K562 (cell line): Measurements from ENCODE around the gene STX1B. TPM values are rescaled to one million over a fixed set of nuclear protein-coding genes. Genes with fewer than 3 reads are reported as not detected.

ENCODE experiments used
- ATF3 ChIP-seq, 2 experiments: fragments of 450-650 bp in 1 of 2; sonication (generic) in 1 of 2; formaldehyde crosslinking in 1 of 2; IDR thresholded peaks in 1 of 2; conservative IDR thresholded peaks in 1 of 2; 2 replicates each; pipeline versions ENCODE4 v1.6.1 to v1.8.1; 2016 to 2023; ENCODE audit warnings: mild to moderate bottlenecking in 2 of 2, moderate library complexity in 2 of 2, inconsistent platforms in 1 of 2, missing genetic modification reagents in 1 of 2
- BRCA1 ChIP-seq, 2 experiments: fragments of 450-650 bp in 1 of 2; sonication (generic) in 1 of 2; formaldehyde crosslinking in 1 of 2; IDR thresholded peaks; 2 replicates each; pipeline versions ENCODE4 v1.5.0 to v1.6.1; 2017 to 2020; ENCODE audit warnings: mild to moderate bottlenecking in 1 of 2, missing genetic modification reagents in 1 of 2
- CXXC5 ChIP-seq: fragments of 250-450 bp; sonication (Bioruptor Pico); IDR thresholded peaks from 2 replicates; pipeline ENCODE4 v1.8.0; 2022; ENCODE audit warnings: inconsistent platforms, mild to moderate bottlenecking, moderate library complexity
- DPF2 ChIP-seq: fragments of 450-650 bp; IDR thresholded peaks from 2 replicates; pipeline ENCODE4 v1.6.1; 2016
- ERF ChIP-seq: fragments of 450-650 bp; formaldehyde crosslinking; IDR thresholded peaks from 2 replicates; pipeline ENCODE4 v1.4.0; 2020; ENCODE audit warnings: mild to moderate bottlenecking, mixed read lengths
- HNRNPK ChIP-seq: fragments of 200-400 bp; formaldehyde crosslinking; IDR thresholded peaks from one replicate; pipeline ENCODE4 v1.6.1; 2018; ENCODE audit warnings: mild to moderate bottlenecking, low read depth, low read length; ENCODE audit not compliant: poor library complexity, severe bottlenecking
- HSF4 ChIP-seq: fragments of 250-450 bp; sonication (Bioruptor Pico); IDR thresholded peaks from 2 replicates; pipeline ENCODE4 v2.1.2; 2022; ENCODE audit warnings: mild to moderate bottlenecking, moderate library complexity, borderline replicate concordance
- JUND ChIP-seq, 2 experiments: IDR thresholded peaks; 2 replicates in 1 of 2; 3 replicates in 1 of 2; pipeline ENCODE4 v1.6.1; 2011; ENCODE audit warnings: borderline replicate concordance in 2 of 2, low read depth in 2 of 2, low read length in 2 of 2, improper control_type of control experiment in 1 of 2, missing biosample characterization in 1 of 2, missing genetic modification characterization in 1 of 2, missing genetic modification reagents in 1 of 2
- KDM2B ChIP-seq: fragments of 250-450 bp; sonication (Bioruptor Pico); IDR thresholded peaks from 2 replicates; pipeline ENCODE4 v1.8.0; 2021; ENCODE audit warnings: mild to moderate bottlenecking, moderate library complexity
- MBD2 ChIP-seq: sonication (generic); IDR thresholded peaks from 2 replicates; pipeline ENCODE4 v1.6.1; 2016; ENCODE audit warnings: low read depth, borderline replicate concordance
- MTA1 ChIP-seq: fragments of 450-650 bp; IDR thresholded peaks from 2 replicates; pipeline ENCODE4 v1.6.1; 2017; ENCODE audit warnings: borderline replicate concordance
- MXI1 ChIP-seq: IDR thresholded peaks from 2 replicates; pipeline ENCODE4 v1.6.1; 2011; ENCODE audit warnings: low read depth, mild to moderate bottlenecking, improper control_type of control experiment, low read length
- NR2F6 ChIP-seq: fragments of 450-650 bp; formaldehyde crosslinking; IDR thresholded peaks from 2 replicates; pipeline ENCODE4 v1.4.0; 2020; ENCODE audit warnings: mild to moderate bottlenecking
- PHF20 ChIP-seq: fragments of 450-650 bp; IDR thresholded peaks from 2 replicates; pipeline ENCODE4 v1.6.1; 2018; ENCODE audit not compliant: partially characterized antibody
- RBFOX2 ChIP-seq: fragments of 200-400 bp; formaldehyde crosslinking; IDR thresholded peaks from 2 replicates; pipeline ENCODE4 v1.6.1; 2017; ENCODE audit warnings: low read depth, mild to moderate bottlenecking, low read length, moderate library complexity
- SIX5 ChIP-seq, 2 experiments: IDR thresholded peaks; 2 replicates each; pipeline ENCODE4 v1.6.1; 2011; ENCODE audit warnings: low read length in 2 of 2, borderline replicate concordance in 1 of 2, low read depth in 1 of 2, mild to moderate bottlenecking in 1 of 2, moderate library complexity in 1 of 2; ENCODE audit not compliant: insufficient read depth in 1 of 2
- SMARCA4 ChIP-seq: fragments of 450-650 bp; IDR thresholded peaks from 2 replicates; pipeline ENCODE4 v1.6.1; 2016
- UBTF ChIP-seq, 2 experiments: IDR thresholded peaks; 2 replicates each; pipeline ENCODE4 v1.6.1; 2012; ENCODE audit warnings: improper control_type of control experiment in 2 of 2, low read depth in 2 of 2, low read length in 2 of 2, borderline replicate concordance in 1 of 2
- YY1 ChIP-seq, 3 experiments: IDR thresholded peaks; 2 replicates each; pipeline ENCODE4 v1.6.1; 2011; ENCODE audit warnings: low read length in 2 of 3, mild to moderate bottlenecking in 2 of 3, moderate library complexity in 2 of 3, borderline replicate concordance in 1 of 3, control low read depth in 1 of 3, low read depth in 1 of 3; ENCODE audit not compliant: insufficient read depth in 3 of 3, insufficient replicate concordance in 2 of 3, control insufficient read depth in 1 of 3, insufficient read length in 1 of 3; ENCODE audit errors: extremely low read depth in 1 of 3
- ZKSCAN1 ChIP-seq: fragments of 150-350 bp; IDR thresholded peaks from 2 replicates; pipeline ENCODE4 v1.6.1; 2016; ENCODE audit warnings: low read depth, low read length
- ZNF134 ChIP-seq: fragments of 250-450 bp; sonication (Bioruptor Pico); conservative IDR thresholded peaks from 2 replicates; pipeline ENCODE4 v1.4.0; 2020
- ZNF232 ChIP-seq: sonication (generic); formaldehyde crosslinking; IDR thresholded peaks from 2 replicates; pipeline ENCODE4 v1.8.0; 2022; ENCODE audit warnings: mild to moderate bottlenecking, missing genetic modification reagents
- ZNF77 ChIP-seq: fragments of 250-450 bp; sonication (Bioruptor Pico); IDR thresholded peaks from 2 replicates; pipeline ENCODE4 v1.5.0; 2020
- polyA plus RNA-seq, 8 experiments: library from polyadenylated mRNA; depleted of rRNA in 4 of 8; stranded (reverse) in 5 of 8; unstranded in 3 of 8; fragments of >200 nt; fragmentation: Nextera tagmentation in 2 of 8; fragmentation: Illumina TruSeq in 1 of 8; extraction: Ambion mirVana in 2 of 8; extraction: Trizol in 1 of 8; gene quantifications; 2 replicates each; pipeline versions ENCODE4 v1.2.1 to v1.2.3, GENCODE V29; 2011 to 2014; ENCODE audit warnings: inconsistent platforms in 1 of 8, missing spikeins in 1 of 8
- total RNA-seq, 7 experiments: library from RNA; depleted of rRNA in 6 of 7; stranded (reverse); fragments of >200 nt in 6 of 7; fragmentation: Illumina TruSeq in 2 of 7; extraction: Trizol in 2 of 7; gene quantifications; 2 replicates each; pipeline versions ENCODE4 v1.2.1 to v1.2.3, GENCODE V29; 2011 to 2021; ENCODE audit warnings: low replicate concordance in 1 of 7

The STX1B gene
- total and polyA plus RNA-seq, 9 of the 15 experiments (the other 6 are each of a cell fraction or from before 2014, with no cell fraction given): 0.07 to 2.5 (median 0.86) TPM

- no peak for TF ChIP-seq KDM2B (CRISPR knock-in tag)
- TF ChIP-seq ATF3 (IDR thresholded peaks at IDR 0.05): peak; percentile 66
- no peak for TF ChIP-seq ATF3 (CRISPR knock-in tag; conservative IDR thresholded peaks at IDR 0.05)
- peak; percentile 23; the same call in 1 of the 2 replicates for TF ChIP-seq SMARCA4
- no peak for TF ChIP-seq BRCA1 (IDR thresholded peaks at IDR 0.05)
- TF ChIP-seq BRCA1 (CRISPR knock-in tag; IDR thresholded peaks at IDR 0.05): no peak
- TF ChIP-seq MTA1: 0 out of 2 replicates have a peak, but pooled peaks have one; percentile 16
- TF ChIP-seq CXXC5 (CRISPR knock-in tag): peak; percentile 40
- no peak for TF ChIP-seq JUND (IDR thresholded peaks at IDR 0.05; ENCODE audit: borderline replicate concordance, low read depth, low read length)
- TF ChIP-seq JUND (tag; IDR thresholded peaks at IDR 0.05; ENCODE audit: borderline replicate concordance, low read depth, low read length): peak; percentile 11; the same call in 1 of the 3 replicates
- TF ChIP-seq ZNF134 (CRISPR knock-in tag): 0 out of 2 replicates have a peak, but pooled peaks have one; percentile 18
- TF ChIP-seq YY1 (IDR thresholded peaks at IDR 0.05; ENCODE audit: borderline replicate concordance in 1 of 3, control insufficient read depth in 1 of 3, extremely low read depth in 1 of 3, insufficient read depth in 3 of 3, insufficient read length in 1 of 3, insufficient replicate concordance in 2 of 3, low read depth in 1 of 3, low read length in 2 of 3): peak in 1 of 3 experiments; percentile 33
- no peak for TF ChIP-seq MXI1
- peak; percentile 44; the same call in 1 of the 2 replicates for TF ChIP-seq DPF2
- no peak for TF ChIP-seq ZNF232 (CRISPR knock-in tag)
- TF ChIP-seq HSF4 (CRISPR knock-in tag): peak; percentile 34; the same call in 1 of the 2 replicates
- peak; percentile 47; the same call in 1 of the 2 replicates for TF ChIP-seq RBFOX2
- no peak for TF ChIP-seq ZKSCAN1
- TF ChIP-seq HNRNPK: no peak
- TF ChIP-seq ZNF77: no peak
- peak; percentile 19 for TF ChIP-seq PHF20
- 0 out of 2 replicates have a peak, but pooled peaks have one; percentile 14 for TF ChIP-seq MBD2
- peak; percentile 86 for TF ChIP-seq ERF (CRISPR knock-in tag)
- peak in 1 of 2 experiments; percentile 48; a peak in 1 of 4 replicates for TF ChIP-seq UBTF (IDR thresholded peaks at IDR 0.05; ENCODE audit: borderline replicate concordance in 1 of 2, low read depth in 2 of 2, low read length in 2 of 2)
- no peak for TF ChIP-seq NR2F6 (CRISPR knock-in tag)
- no peak for TF ChIP-seq SIX5 (IDR thresholded peaks at IDR 0.05; ENCODE audit: borderline replicate concordance in 1 of 2, insufficient read depth in 1 of 2, low read depth in 1 of 2, low read length in 2 of 2)
Observed at GRCh38 chr16:30992931-30993816, 17.3 kb downstream of the STX1B start (continued).
